ES-I3 (cell line): Measurements from ENCODE around the gene NKX6-2.

Source experiments
- H3K36me3 ChIP-seq: 2 replicates; pipeline ENCODE4 v1.6.1; 2013; ENCODE audit warnings: mild to moderate bottlenecking, low read length, control low read depth, moderate library complexity; ENCODE audit not compliant: insufficient read depth
- H3K4me1 ChIP-seq: 2 replicates; pipeline ENCODE4 v1.6.1; 2013; ENCODE audit warnings: mild to moderate bottlenecking, control low read depth, low read length; ENCODE audit not compliant: insufficient read depth
- H3K9ac ChIP-seq: 2 replicates; pipeline ENCODE4 v1.6.1; 2013; ENCODE audit warnings: low read depth, mild to moderate bottlenecking, low read length, moderate library complexity
- H3K9me3 ChIP-seq: 2 replicates; pipeline ENCODE4 v1.6.1; 2013; ENCODE audit warnings: mild to moderate bottlenecking, low read length, moderate library complexity; ENCODE audit not compliant: control insufficient read depth, insufficient read depth

The NKX6-2 gene

GRCh38 chr10:132742837-132743194 is 43.1 kb downstream of the NKX6-2 start:
- Histone ChIP-seq H3K4me1 (peaks cover 11% of the 10 kb centered on the region; the same call in 1 of the 2 replicates), H3K9me3 (no peaks in the 10 kb centered on the region; the same call in 1 of the 2 replicates), H3K9ac (no peak overlapping the region), H3K36me3 (no peaks in the 10 kb centered on the region)

DNA sequence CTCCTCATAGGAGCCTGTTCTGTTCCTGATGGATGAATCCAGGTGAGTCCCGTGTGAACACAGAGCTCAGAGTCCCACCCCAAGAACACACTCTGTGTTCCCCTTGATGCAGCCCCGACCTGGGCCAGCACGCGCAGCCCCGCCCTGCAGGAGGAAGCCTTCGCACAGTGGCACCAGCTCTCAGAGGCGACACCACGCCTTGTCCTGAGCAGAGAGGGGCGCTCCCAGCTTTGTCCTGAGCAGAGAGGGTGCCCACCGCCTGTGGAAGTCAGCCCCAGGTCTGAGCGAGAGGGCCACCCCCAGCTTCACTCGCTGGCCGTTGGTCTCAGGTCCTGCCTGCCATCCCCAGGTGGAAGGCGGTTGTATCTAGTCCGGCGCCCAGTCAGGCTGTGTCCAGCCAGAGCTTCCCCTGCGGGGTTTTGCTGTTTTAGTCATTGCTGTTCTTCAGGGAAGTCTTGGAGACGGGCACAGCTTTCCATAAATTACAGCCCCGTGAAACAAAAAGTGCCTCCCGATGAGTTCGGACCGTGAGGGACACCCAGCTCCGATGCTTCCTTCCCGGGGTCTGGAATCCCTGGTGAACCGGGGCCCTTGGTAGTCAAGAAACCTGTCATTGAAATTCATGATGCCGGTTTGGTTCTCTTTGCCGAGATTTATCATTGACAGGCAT is 43.6 kb downstream of the NKX6-2 start:
- no peaks in the 10 kb centered on the region; the same call in 1 of the 2 replicates for H3K9me3 ChIP-seq
- no peaks in the 10 kb centered on the region for H3K36me3 ChIP-seq
- peaks cover 11% of the 10 kb centered on the region; the same call in 1 of the 2 replicates for H3K4me1 ChIP-seq
- H3K9ac ChIP-seq: no peak overlapping the region

DNA sequence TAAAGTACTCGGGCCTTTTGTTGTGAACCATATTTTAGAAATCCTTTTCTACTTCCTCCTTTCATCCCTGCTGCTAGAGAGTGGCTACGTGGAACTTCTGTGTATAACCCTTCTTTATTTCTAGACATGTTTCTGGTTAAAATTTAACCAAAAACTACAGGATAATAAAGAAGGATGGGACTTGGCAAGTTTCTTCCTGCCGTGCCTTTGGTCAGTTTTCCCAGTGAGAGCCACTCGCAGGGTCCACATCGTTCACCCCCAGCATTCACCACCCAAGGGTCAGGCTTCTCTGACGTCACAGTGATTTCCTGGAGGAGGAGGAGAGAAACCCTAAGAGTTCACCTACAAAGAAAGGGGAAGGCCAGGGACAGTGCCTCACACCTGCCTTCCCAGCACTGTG is 45.4 kb downstream of the NKX6-2 start:
- Histone ChIP-seq H3K9me3 (no peaks in the 10 kb centered on the region; the same call in 1 of the 2 replicates), H3K9ac (no peak overlapping the region), H3K36me3 (no peaks in the 10 kb centered on the region), H3K4me1 (peaks cover 3% of the 10 kb centered on the region; the same call in 1 of the 2 replicates)

DNA sequence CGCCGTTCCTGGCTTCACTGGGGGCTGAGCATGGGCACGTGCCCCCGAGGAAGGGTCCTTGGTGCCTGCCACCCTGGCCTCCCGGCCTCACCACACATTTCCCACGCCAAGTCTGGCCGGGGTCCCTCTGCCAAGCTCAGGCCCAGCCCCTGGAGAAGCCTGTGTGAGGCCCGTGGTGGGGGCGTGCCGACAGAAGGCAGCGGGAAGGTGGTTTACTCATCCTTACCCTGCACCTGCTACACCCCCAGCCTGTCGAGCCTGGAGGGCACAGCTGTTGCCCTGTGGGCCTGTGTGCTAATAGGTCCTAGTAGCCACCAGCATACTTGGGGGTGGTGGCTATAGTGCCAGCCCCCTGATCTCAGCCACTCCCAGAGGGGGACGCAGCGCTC is 46.7 kb downstream of the NKX6-2 start:
- Histone ChIP-seq H3K36me3 (no peaks in the 10 kb centered on the region), H3K4me1 (peaks cover 3% of the 10 kb centered on the region; the same call in 1 of the 2 replicates), H3K9me3 (no peaks in the 10 kb centered on the region), H3K9ac (no peak overlapping the region)

- H3K4me1 ChIP-seq: peaks cover 3% of the 10 kb centered on the region; the same call in 1 of the 2 replicates
- H3K9ac ChIP-seq: no peak overlapping the region
- no peaks in the 10 kb centered on the region for H3K36me3 ChIP-seq
- no peaks in the 10 kb centered on the region for H3K9me3 ChIP-seq
Observed at GRCh38 chr10:132738454-132739224, 47.3 kb downstream of the NKX6-2 start.

GRCh38 chr10:132737390-132738048 is 48.4 kb downstream of the NKX6-2 start:
- Histone ChIP-seq H3K9me3 (no peaks in the 10 kb centered on the region), H3K36me3 (no peaks in the 10 kb centered on the region), H3K9ac (no peak overlapping the region), H3K4me1 (no peaks in the 10 kb centered on the region; the same call in 1 of the 2 replicates)

DNA sequence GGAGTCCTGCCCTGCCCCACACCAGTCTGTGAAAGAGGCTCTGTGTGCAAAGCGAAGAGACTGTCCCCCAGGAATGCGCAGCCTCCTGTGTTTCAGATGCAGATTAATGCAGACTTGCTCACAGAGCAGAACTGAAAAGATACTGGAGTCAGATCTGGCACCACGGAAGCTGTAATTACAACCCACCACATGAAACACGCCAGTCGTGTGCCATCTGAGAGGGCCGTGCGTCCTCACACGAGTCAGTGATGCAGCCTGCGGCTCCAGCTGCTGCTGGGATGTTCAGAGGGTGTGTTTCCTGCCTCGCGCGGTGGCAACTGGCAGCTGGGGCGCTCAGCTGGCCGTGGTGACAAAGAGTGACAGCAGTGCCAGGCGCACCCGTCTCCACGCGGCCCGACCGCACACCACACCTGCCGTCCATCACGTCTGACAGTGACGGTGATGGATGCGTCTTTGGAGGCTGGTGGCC is 50.0 kb downstream of the NKX6-2 start:
- Histone ChIP-seq H3K9me3 (no peaks in the 10 kb centered on the region), H3K36me3 (no peaks in the 10 kb centered on the region), H3K4me1 (no peaks in the 10 kb centered on the region), H3K9ac (no peak overlapping the region)

- Histone ChIP-seq H3K9me3 (no peaks in the 10 kb centered on the region), H3K9ac (no peak overlapping the region), H3K36me3 (no peaks in the 10 kb centered on the region), H3K4me1 (no peaks in the 10 kb centered on the region)
Observed at GRCh38 chr10:132735341-132735775, 50.6 kb downstream of the NKX6-2 start.

- H3K9me3 ChIP-seq: no peaks in the 10 kb centered on the region
- H3K9ac ChIP-seq: no peak overlapping the region
- H3K36me3 ChIP-seq: no peaks in the 10 kb centered on the region
- H3K4me1 ChIP-seq: no peaks in the 10 kb centered on the region
Observed at GRCh38 chr10:132733926-132734325, 52.0 kb downstream of the NKX6-2 start.
